ENCODE data around the gene SLC25A6. TPM values are rescaled to one million over a fixed set of nuclear protein-coding genes. Genes with fewer than 3 reads are reported as not detected.
"Not testable (repeated sequence)": the region's sequence is repeated elsewhere in the genome, so short reads cannot be mapped to it uniquely, and the experiment has no call there.

The SLC25A6 gene
- total and polyA plus RNA-seq, 8 donors = 188 to 398 (median 229) TPM

GRCh38 chrX:1407035-1407434 is 15.1 kb upstream of the SLC25A6 start:
- FAIRE-seq (no peak), DNase-seq (no peak), ATAC-seq (no peak)
- H3K36me3 ChIP-seq = peaks cover 0 to 8% (median 0%) of the 10 kb centered on the region in 3 donors
- no peak for TF ChIP-seq CTCF (IDR thresholded peaks at IDR 0.05)
- intact Hi-C loops (cut with DNase I) = no loop called here
- no peaks in the 10 kb centered on the region for H3K27me3 ChIP-seq
- no peaks in the 10 kb centered on the region for H3K4me1 ChIP-seq
- no peak overlapping the region for H3K4me3 ChIP-seq
- H3K27ac ChIP-seq = no peak overlapping the region
- H3K9me3 ChIP-seq = no peaks in the 10 kb centered on the region

- H3K27ac ChIP-seq; H3K36me3 ChIP-seq; FAIRE-seq; H3K9me3 ChIP-seq; H3K4me1 ChIP-seq; ATAC-seq; DNase-seq; H3K27me3 ChIP-seq; intact Hi-C loops (cut with DNase I); H3K4me3 ChIP-seq: not testable (repeated sequence)
- WGBS, 2 donors = 96 to 98% methylated on average over 2 of the region's 2 CpGs
These were observed 13.9 kb upstream of the SLC25A6 start for GRCh38 chrX:1405769-1406168.

GRCh38 chrX:1403867-1404266 is 12.0 kb upstream of the SLC25A6 start:
- H3K4me1 ChIP-seq; H3K27me3 ChIP-seq; H3K9me3 ChIP-seq; DNase-seq; ATAC-seq; H3K27ac ChIP-seq; H3K4me3 ChIP-seq; intact Hi-C loops (cut with DNase I); FAIRE-seq; H3K36me3 ChIP-seq: not testable (repeated sequence)
- WGBS, 2 donors = 97 to 98% methylated on average over 3 of the region's 3 CpGs

GRCh38 chrX:1403228-1403627 is 11.3 kb upstream of the SLC25A6 start:
- H3K36me3 ChIP-seq = peaks cover 0 to 8% (median 0%) of the 10 kb centered on the region in 3 donors
- intact Hi-C loops (cut with DNase I) = no loop called here
- H3K27ac ChIP-seq = no peak overlapping the region
- ATAC-seq (no peak), DNase-seq (peak in 2 of 6 donors; percentile 41 to 51), FAIRE-seq (no peak)
- H3K4me3 ChIP-seq = no peak overlapping the region
- TF ChIP-seq CTCF (IDR thresholded peaks at IDR 0.05) = no peak
- 98% methylated on average over 10 of the region's 10 CpGs for WGBS, 2 donors
- no peaks in the 10 kb centered on the region for H3K4me1 ChIP-seq
- no peaks in the 10 kb centered on the region for H3K27me3 ChIP-seq
- H3K9me3 ChIP-seq = no peaks in the 10 kb centered on the region

- Histone ChIP-seq H3K27me3 (no peaks in the 10 kb centered on the region), H3K36me3 (no peaks in the 10 kb centered on the region), H3K4me1 (no peaks in the 10 kb centered on the region), H3K9me3 (no peaks in the 10 kb centered on the region), H3K27ac (no peak overlapping the region), H3K4me3 (no peak overlapping the region)
- DNase-seq = peak in 2 of 6 donors; percentile 37 to 57
- intact Hi-C loops (cut with DNase I) = no loop called here
- FAIRE-seq = no peak
- no peak for TF ChIP-seq CTCF (IDR thresholded peaks at IDR 0.05)
- WGBS, 2 donors = 93 to 96% methylated on average over 27 to 30 of the region's 30 CpGs
- peak in 1 of 4 donors; percentile 20 for ATAC-seq
These were observed 9.9 kb upstream of the SLC25A6 start for GRCh38 chrX:1401611-1402430.
